ENCODE results near the gene SPAG6.

GRCh38 chr10:22343731-22344130 lies 1.6 kb upstream of the SPAG6 start:
- TF ChIP-seq CTCF (IDR thresholded peaks at IDR 0.05; ENCODE audit: low read depth, low read length) (no peak), POLR2A (IDR thresholded peaks at IDR 0.05; ENCODE audit: extremely low read depth, insufficient read length) (no peak), MYC (IDR thresholded peaks at IDR 0.05; ENCODE audit: low read depth, low read length) (no peak), MAX (IDR thresholded peaks at IDR 0.05; ENCODE audit: low read depth, low read length) (no peak)
